ENCODE results near the gene CRACR2A.

- no peak for TF ChIP-seq CTCF (IDR thresholded peaks at IDR 0.05)
- no peak for TF ChIP-seq EP300 (IDR thresholded peaks at IDR 0.05)
- no peak for TF ChIP-seq POLR2A (IDR thresholded peaks at IDR 0.05)
Measured at GRCh38 chr12:3647504-3647903, 105.4 kb downstream of the CRACR2A start.

All from suprapubic skin (tissue), 3 donors.